Stimulated activated CD8-positive, alpha-beta memory T cell treated with anti-CD3 and anti-CD28 coated beads, Interleukin-4, amount 100 ng/mL, for 1 hour (primary cell): ENCODE results near the gene GPX7.

Experiments
- DNase-seq, 2 donors: peaks; one replicate each; pipeline ENCODE4 v3.0.0-alpha.2; 2020; ENCODE audit warnings: low read depth in 2 of 2, low spot score in 1 of 2

Gene GPX7

DNA sequence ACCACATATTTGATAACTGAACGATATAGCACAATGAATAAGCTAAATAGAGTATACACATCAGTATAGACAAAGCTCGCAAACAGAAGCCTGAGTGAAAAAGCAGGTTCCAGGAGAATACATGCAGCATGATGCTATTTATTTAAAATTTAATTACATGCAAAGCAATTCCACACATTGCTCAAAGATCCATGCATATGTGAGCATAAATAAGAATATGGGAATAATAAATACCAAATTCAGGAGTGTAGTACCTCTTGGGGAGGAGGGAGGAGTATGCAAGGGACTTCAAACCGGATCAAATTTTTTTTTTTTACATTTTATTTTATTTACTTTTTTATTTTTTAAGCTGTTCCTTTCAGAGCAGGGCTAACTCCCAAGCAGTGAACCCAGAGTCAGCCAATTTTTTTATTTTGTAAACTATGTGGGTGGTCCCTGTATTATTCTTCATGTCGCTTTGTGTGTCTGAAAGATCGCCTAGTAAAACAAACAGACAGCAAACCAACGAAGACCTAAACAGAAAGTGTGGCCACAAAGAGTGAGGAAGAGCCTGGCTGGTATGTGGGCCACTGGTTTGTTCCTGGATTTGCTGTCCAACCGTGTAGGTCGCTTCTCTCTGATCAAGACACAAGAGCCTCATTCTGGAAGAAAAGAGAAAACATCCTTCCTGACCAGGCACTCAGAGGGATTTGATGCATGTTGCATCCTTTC is 26.6 kb downstream of the GPX7 start:
- DNase-seq, result no peak

DNA sequence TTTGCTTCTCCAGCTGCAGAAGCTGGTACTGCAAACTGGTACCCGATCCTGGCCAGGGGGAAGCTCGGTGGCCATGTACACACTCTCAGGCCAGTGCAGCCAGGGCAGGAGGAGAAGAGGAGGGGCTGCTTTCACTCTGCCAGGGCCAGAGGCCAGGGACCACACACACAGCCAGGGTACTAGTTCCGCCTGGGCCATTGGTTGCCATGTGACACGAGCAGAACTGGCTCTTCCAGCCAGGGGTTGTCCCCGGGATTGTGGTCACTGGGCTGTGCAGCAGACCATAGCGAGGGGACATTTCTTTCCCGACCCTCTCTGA is 27.1 kb downstream of the GPX7 start:
- no peak for DNase-seq

DNA sequence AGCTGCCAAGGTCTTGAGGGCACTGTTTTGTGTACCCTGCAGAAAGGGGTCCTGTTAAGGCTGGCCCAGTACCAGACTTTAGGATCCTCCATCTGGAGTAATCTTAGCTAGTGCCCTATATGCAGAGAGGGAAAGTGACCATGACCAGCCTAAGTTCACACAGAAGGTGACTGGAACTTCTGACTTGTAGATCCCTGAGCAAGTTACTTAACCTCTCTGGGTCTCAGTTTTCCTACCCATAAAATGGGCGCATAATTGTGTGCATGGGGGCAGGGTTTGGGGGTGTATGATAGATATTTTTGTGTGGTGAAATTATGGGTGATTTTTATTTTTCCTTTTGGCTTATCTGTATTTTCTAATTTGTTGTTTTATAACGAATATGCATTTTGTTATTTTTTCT is 27.5 kb downstream of the GPX7 start:
- DNase-seq, result no peak

DNA sequence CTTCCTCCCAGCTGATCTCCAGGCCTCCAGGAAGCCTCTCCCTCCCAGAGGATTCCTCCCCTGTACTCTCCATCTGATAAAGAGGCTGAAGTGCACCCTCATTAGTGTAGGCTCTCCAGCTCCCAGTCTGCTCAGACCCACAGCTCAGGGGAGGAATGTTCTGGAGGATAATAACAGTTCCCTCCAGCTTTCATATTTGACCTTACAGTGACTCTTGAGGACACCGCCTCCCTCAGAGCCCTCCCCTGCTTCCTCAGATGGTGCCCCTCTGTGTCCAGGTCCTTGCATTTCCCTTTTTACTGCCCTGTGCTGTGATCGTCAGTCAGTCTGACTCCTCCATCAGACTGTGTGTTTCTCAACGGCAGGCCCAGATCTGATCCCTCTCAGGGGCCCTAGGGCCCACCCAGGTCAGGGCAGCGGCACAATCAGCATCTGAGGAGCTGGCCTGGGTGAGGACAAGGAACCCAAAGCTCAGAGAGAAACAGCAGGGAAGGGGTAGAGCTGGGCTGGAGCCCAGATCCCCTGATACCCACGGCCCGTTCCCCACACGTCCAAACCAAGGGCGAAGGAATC is 29.7 kb downstream of the GPX7 start:
- no peak for DNase-seq

DNA sequence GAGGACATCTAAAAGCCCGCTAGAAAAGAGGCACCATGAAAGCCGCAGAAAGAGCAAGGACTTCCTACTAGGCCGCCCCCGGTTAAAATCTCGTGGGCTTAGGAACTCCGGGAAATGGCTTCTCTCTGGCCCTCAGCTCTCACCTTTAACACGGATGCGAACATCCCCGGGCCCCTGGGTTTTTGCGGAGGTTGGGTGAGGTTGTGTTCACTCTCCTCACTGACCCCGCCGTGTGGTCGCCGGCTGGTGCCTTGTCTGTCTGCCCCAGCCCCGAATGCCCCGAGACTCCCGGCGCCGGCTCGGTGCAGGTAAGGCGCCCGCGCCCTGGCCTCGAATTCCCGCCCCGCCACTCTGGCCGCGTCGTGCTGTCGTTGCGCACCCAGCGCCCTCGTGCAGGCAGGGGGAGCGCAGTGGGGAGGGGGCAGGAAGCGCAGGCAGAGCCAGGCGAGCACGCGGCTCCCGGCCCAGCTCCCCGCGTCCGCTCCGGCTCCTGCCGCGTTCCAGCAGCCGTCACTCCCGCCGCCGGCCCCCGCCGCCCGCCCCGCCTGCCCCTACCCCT is 30.6 kb downstream of the GPX7 start, which contains the start of gene SHISAL2A:
Gene SHISAL2A (plus strand): TSS at position 437 of the 559 bp plus-strand sequence. CDS start 326 bp downstream, outside the sequence.
- peak in 1 of 2 donors; percentile 38 for DNase-seq

DNA sequence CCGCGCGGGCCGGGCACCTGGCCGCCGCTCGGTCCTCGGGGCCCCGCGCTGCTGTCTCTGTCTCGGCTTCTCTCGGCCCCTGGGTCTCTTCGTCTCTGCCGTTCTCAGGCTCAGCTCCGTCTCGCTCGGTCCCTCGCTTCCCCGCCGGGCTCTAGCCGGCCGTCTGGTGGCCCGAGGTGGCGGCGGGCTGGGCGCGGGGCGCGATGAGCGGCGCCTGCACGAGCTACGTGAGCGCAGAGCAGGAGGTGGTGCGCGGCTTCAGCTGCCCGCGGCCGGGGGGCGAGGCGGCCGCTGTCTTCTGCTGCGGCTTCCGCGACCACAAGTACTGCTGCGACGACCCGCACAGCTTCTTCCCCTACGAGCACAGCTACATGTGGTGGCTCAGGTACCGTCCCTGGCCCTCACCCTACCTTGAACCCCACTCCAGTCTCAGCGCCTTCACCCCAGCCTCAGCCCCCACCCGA is 31.2 kb downstream of the GPX7 start:
- peak in 1 of 2 donors; percentile 6 for DNase-seq

DNA sequence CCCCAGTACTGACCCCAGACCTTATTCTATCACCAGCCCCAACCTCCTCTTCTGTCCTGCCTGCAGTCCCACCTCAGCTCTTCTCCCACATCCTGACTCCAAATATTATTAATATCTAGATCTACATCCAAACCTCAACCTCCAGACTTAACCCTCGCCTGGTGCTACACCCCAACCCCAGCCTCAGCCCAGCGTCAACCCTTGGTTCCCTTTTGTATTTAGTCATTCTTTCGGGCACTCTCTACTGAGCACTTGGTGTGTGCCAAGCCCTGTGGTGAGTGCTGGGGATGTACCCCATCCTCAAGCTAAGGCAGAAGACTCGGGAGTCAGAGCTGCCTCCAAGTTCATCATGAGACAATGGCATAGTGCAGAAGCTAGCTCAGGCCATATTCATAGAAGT is 31.9 kb downstream of the GPX7 start:
- no peak for DNase-seq

DNA sequence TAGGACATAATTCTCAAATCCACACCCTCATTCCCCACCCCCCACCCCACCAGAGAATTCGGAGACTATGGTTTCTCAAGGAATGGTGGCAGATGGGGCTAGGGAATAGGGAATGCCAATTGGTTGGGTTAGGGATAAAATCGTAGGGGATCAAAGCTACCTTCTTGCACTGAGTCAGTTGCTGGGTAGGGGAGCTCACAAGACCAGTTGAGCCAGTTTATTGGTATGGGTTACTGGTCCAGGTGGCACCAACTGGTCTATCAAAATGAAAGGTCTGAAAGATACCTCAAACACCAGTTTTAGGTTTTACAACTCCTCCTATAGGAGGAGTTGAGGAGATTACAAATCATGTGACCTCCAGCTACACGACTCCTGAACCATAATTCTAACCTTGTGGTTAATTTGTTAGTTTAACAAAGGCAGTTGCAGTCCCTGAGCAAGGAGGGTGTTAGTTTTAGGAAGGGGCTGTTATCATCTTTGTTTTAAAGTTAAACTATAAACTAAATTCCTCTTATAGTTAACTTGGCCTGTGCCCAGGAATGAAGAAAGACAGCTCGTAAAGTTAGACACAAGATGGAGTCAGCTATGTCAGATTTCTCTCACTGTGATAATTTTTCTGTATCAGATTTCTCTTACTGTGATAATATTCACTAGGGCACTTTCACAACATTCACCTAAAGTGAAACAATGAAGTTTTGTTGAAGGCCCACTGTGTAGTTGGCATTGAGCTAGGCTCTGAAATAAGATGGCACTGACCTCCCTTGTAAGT is 33.3 kb downstream of the GPX7 start:
- no peak for DNase-seq

DNA sequence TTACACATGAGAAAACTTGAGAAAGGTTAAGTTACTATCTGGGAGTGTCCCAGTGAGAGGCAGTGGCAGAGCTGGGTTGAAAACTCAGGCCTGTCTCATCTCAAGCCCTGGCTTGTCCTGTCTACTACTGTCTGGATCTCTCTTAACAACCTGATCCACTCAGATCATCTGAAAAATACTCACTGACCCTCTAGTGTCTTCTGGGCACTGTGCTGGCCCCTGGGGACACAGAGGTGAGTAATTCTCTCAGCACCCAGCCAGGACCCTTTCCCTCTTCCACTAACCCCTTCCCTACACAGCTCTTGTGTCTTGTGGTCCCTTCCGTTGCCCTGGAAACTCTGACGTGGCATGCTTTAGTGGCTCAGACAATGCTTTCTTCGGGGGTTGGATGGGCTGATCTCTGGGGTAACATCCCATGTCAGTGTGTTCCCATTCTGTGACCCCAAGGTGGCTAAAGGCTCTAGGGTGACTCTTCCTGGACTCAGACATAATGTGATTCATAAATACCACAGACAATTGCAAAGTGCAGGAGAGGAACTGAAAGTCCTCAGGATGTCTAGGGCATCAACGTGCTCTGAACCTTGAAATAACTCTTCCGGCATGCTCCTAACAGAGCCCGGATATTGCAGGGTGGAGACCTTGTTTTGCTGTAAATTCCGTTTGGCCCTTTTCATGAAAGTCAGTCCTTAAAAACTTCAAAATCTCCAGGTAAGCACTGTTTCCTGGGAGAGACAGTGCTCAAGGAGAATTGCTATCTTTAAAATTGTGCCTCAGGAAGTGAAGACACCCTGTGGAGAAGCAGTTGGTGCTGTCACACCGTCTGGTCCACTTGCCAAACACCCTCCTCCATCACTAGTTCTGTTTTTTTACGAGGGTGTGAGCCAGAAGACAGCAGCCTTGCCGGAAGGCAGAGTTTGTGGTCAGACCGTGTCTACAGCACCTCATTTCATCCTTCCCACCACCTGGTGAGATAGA is 34.8 kb downstream of the GPX7 start:
- DNase-seq, result peak; percentile 56 to 61

DNA sequence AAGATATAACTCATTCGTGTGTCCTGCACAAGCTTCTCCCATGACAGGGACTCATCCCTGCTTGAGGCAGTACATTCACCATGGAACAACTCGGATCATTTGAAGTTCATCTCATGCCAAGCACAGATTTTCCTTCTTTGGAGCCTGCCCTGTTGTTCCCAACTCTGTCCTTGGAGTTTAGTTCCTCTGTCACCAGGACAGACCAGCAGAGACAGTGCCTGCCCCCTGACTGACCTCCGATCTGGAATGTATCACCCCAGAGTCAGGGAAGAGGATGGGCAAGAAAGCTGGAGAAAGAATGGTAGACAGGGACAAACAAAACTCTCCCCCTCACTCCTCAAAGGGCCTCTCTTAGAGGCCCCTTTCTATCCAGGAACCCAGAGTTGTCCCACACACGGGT is 35.8 kb downstream of the GPX7 start:
- no peak for DNase-seq

DNA sequence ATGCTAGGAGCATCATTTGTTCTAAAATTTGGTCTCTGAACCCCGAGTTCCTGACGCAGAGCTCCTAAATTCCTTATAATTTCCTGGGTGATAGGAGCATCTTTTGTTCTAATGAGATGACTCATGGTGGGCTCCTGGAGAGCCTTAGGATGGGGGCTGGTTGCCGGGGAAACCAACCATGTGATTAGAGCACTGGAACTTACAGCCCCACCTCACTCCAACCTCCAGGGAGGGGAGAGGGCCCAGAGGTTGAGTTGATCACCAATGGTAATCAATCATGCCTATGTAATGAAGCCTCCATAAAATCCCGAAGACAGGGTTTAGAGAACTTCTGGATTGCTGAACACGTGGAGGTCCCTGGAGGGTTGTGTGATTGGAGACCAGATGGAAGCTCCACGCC is 38.5 kb downstream of the GPX7 start:
- no peak for DNase-seq

DNA sequence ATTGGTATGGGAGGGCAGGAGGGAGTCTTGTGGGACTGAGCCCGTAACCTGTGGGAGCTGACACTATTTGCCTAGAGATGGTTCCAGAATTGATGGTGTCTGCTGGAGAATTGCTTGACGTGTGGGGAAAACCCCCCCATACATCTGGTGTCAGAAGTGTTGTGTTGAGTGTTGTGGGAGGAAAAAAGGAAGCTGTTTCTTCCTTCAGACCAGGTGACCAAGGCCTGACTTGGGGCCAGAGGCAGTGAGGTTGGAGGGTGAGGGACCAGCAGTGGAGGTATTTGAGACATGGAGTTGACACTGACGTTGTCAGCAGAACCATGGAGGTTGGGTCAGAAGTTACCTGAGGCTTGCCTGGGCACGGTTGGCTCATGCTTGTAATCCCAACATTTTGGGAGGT is 39.1 kb downstream of the GPX7 start:
- DNase-seq, result no peak

DNA sequence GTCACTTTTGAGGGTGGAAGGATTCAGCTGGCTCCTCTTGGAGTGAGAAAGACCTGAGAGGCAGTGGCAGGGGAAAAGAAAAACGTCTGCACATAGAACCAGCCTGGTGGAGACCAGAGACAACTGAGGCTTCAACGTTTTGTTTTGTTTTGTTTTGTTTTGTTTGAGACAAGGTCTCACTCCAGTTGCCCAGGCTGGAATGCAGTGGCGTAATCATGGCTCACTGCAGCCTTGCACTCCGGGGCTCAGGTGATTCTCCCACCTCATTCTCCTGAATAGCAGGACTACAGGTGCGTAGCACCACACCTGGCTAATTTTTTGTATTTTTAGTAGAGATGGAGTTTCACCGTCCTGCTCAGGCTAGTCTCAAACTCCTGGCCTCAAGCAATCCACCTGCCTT is 43.1 kb downstream of the GPX7 start:
- no peak for DNase-seq

DNA sequence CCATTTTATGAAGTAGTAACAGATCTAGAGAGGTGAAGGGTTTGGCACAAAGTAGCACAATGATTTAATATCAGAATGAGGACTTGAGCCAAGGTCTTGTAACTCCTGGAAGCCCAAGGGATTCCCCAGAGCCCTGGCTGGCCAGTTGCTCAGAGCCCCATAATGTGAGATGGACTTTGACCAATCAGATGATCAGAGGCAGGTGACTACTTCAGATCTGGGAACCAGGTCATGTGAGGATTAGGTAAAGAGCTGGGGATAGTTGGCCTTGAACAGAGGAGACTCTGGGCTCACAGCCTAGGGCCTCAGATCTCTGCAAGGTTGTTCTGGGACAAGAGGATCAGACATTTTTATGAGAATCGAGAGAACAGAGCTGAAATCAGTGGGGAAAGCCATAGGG is 49.7 kb downstream of the GPX7 start:
- DNase-seq, result no peak

DNA sequence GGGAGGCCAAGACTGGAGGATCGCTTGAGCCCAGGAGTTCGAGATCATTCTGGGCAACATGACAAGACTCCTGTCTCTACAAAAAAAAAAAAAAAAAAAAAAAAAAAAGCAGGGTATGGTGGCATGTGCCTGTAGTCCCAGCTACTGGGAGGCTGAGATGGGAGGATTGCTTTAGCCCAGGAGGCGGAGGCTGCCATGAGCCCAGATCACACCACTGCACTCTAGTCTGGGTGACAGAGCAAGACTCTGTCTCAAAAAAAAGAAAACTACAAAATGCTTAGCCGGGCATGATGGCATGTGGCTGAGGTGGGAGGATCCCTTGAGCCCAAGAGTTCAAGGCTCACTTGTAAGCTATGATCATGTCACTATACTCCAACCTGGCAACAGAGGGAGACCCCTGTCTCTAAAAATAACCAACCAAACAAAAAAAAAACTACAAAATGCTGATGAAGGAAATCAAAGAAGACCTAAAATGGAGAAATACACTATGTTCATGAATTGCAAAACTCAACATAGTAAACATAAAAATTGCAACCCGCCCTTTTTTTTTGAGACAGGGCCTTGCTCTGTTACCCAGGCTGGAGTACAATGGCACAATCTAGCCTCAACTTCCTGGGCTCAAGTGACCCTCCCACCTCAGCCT is 51.2 kb downstream of the GPX7 start:
- no peak for DNase-seq

DNA sequence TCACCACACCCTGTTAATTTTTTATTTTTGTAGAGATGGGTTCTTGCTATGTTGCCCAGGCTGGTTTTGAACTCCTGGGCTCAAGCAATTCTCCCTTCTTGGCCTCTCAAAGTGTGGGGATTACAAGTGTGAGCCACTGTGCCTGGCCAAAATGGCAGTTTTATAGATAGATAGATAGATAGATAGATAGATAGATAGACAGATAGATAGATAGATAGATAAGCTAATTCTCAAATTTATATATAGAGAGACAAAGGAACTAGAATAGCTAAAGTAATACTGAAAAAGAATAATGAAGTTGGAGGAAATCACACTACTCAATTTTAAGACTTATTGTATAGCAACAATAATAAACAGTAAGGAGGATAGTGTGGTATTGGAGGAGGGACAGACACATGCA is 51.9 kb downstream of the GPX7 start:
- DNase-seq, result no peak

DNA sequence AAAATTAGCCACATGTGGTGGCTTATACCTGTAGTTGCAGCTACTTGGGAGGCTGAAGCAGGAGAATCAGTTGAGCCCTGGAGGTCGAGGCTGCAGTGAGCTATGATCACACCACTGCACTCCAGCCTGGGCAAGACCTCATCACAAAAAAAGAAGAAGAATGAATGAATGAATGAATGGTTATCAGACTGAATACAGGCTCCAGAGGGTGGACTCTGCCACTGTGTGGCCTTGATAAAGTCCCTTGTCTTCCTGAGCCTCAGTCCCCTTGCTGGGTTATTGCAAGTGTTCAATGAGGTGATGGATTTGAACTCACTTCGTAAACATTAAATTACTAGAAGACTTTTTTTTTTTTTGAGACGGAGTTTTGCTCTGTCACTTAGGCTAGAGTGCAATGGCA is 55.5 kb downstream of the GPX7 start:
- DNase-seq, result no peak
